H1 (cell line): ENCODE results near the gene ZNF407. TPM values are rescaled to one million over a fixed set of nuclear protein-coding genes. Genes with fewer than 3 reads are reported as not detected.

Experiments used
- CBX8 ChIP-seq: fragments of 300-800, 300-1000 bp; sonication (generic); IDR thresholded peaks from 2 replicates; pipeline ENCODE4 v1.7.1; 2016; ENCODE audit warnings: low read depth, low read length, borderline replicate concordance
- CEBPB ChIP-seq: IDR thresholded peaks from 2 replicates; pipeline ENCODE4 v1.6.1; 2012; ENCODE audit warnings: low read depth, low read length
- NANOG ChIP-seq: IDR thresholded peaks from 2 replicates; pipeline ENCODE4 v1.6.1; 2011; ENCODE audit warnings: low read length, low read depth, mild to moderate bottlenecking, inconsistent platforms; ENCODE audit not compliant: insufficient read depth, poor library complexity, severe bottlenecking
- RAD21 ChIP-seq, 2 experiments: IDR thresholded peaks in 1 of 2; conservative IDR thresholded peaks in 1 of 2; 2 replicates each; pipeline ENCODE4 v1.6.1; 2011; ENCODE audit warnings: low read depth in 2 of 2, low read length in 2 of 2, improper control_type of control experiment in 1 of 2, inconsistent platforms in 1 of 2, mild to moderate bottlenecking in 1 of 2, moderate library complexity in 1 of 2
- SP4 ChIP-seq: IDR thresholded peaks from 2 replicates; pipeline ENCODE4 v1.6.1; 2012; ENCODE audit warnings: low read length, inconsistent platforms
- polyA plus RNA-seq, 7 experiments: library from polyadenylated mRNA; depleted of rRNA in 3 of 7; stranded (reverse) in 5 of 7; unstranded in 2 of 7; fragments of >200 nt in 5 of 7; fragments of 200-250 nt in 2 of 7; gene quantifications; 1 replicate in 5 of 7; 2 replicates in 1 of 7; 4 replicates in 1 of 7; pipeline versions ENCODE4 v1.2.1 to v1.2.3, GENCODE V29; 2011 to 2013; ENCODE audit warnings: missing spikeins in 2 of 7, mixed read lengths in 2 of 7
- total RNA-seq: library from RNA; stranded (reverse); fragmentation: NEBNext Ultra II Directional; extraction: Animal tissue kit (Norgen Biotek cat#: 25700); gene quantifications from 2 replicates; pipeline ENCODE4 v1.2.1, GENCODE V29; 2021

The ZNF407 gene
- total and polyA plus RNA-seq, 2 of the 8 experiments (the other 6 are each of a cell fraction or from before 2014, with no cell fraction given): 1.5 to 6.8 TPM

DNA sequence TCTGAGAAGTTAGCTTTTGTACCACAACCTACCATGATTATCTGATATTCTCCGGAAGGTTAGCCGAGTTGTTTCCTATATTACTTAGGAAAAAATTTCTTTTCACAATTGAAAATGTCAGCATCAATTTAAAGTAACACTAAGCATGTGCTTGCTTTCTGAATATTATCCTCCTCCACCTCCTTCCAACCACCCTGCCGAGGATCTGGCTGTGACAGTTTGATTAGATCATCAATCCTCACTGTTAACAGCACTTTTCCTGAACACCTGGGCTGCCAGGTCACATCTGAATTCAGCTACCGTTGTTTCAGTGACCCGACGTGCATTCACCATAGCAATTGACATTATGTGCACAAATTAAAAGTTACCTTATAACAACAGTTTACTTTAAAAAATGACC is 207.0 kb downstream of the ZNF407 start (continued):
- TF ChIP-seq NANOG (no peak), RAD21 (IDR thresholded peaks at IDR 0.05 in 1 of 2, conservative IDR thresholded peaks at IDR 0.05 in 1 of 2; ENCODE audit: low read depth in 2 of 2, low read length in 2 of 2) (no peak), CEBPB (no peak), SP4 (no peak), CBX8 (no peak)
- TF ChIP-seq, all 59 proteins: peak for 0
